IMR-90 (cell line): Measurements from ENCODE around the gene OPCML. TPM values are rescaled to one million over a fixed set of nuclear protein-coding genes. Genes with fewer than 3 reads are reported as not detected.

ENCODE experiments used
- ATAC-seq: fragments of 200-7000 bp; cut with Tn5 transposase; 2 replicates; pipeline ENCODE4 v1.9.1; 2020; ENCODE audit warnings: low read depth, mild to moderate bottlenecking, moderate library complexity
- BruUV-seq: library from RNA; stranded (reverse); fragments of 400-500 nt; replicated peaks from 2 replicates; lab custom pipeline; 2021; lab: Mats Ljungman, UMichigan
- CTCF ChIA-PET: fragments of 300-600 bp; formaldehyde crosslinking; extraction: SDS; loops from one replicate; lab custom pipeline; 2021; ENCODE audit warnings: antibody characterized with exemption; lab: Yijun Ruan, JAX
- POLR2A ChIA-PET: fragments of 300-600 bp; sonication (Branson Sonifier 250); formaldehyde crosslinking; loops from one replicate; lab custom pipeline; 2022; ENCODE audit warnings: antibody characterized with exemption; ENCODE audit not compliant: unreplicated experiment; lab: Charles Lee
- DNase-seq: peaks from one replicate; pipeline ENCODE4 v3.0.0; 2013
- H2AFZ ChIP-seq: replicated peaks from 2 replicates; pipeline ENCODE3; 2013; ENCODE audit warnings: low read length, mild to moderate bottlenecking; ENCODE audit not compliant: poor library complexity
- H2AK5ac ChIP-seq: 2 replicates; pipeline ENCODE4 v1.6.1; 2013; ENCODE audit warnings: low read depth, low read length, inconsistent platforms
- H2AK9ac ChIP-seq: replicated peaks from 2 replicates; pipeline ENCODE3; 2013; ENCODE audit warnings: mild to moderate bottlenecking, low read depth, low read length, moderate library complexity; ENCODE audit not compliant: poor library complexity
- H2BK120ac ChIP-seq: 2 replicates; pipeline ENCODE4 v1.6.1; 2013; ENCODE audit warnings: low read depth, low read length, inconsistent platforms
- H2BK15ac ChIP-seq: 3 replicates; pipeline ENCODE4 v1.6.1; 2013; ENCODE audit warnings: low read depth, low read length, inconsistent platforms
- H2BK20ac ChIP-seq: 2 replicates; pipeline ENCODE4 v1.6.1; 2013; ENCODE audit warnings: low read depth, mild to moderate bottlenecking, inconsistent platforms, low read length, moderate library complexity
- H2BK5ac ChIP-seq: 2 replicates; pipeline ENCODE4 v1.6.1; 2013; ENCODE audit warnings: mild to moderate bottlenecking, low read depth, low read length, inconsistent platforms; ENCODE audit not compliant: poor library complexity, severe bottlenecking
- H3K14ac ChIP-seq: replicated peaks from 2 replicates; pipeline ENCODE4 v1.6.1; 2013; ENCODE audit warnings: low read depth, low read length, inconsistent platforms
- H3K18ac ChIP-seq: 2 replicates; pipeline ENCODE4 v1.6.1; 2013; ENCODE audit warnings: low read depth, low read length, control low read depth
- H3K23ac ChIP-seq: 2 replicates; pipeline ENCODE4 v1.6.1; 2013; ENCODE audit warnings: low read depth, low read length, inconsistent platforms
- H3K27ac ChIP-seq: 2 replicates; pipeline ENCODE4 v1.5.1; 2013; ENCODE audit warnings: mild to moderate bottlenecking, control low read depth, low read length; ENCODE audit not compliant: insufficient read depth
- H3K27me3 ChIP-seq: 2 replicates; pipeline ENCODE4 v1.6.1; 2013; ENCODE audit warnings: low read length; ENCODE audit not compliant: control insufficient read depth, insufficient read depth
- H3K36me3 ChIP-seq: 2 replicates; pipeline ENCODE4 v1.6.1; 2013; ENCODE audit warnings: low read length, mixed read lengths; ENCODE audit not compliant: control insufficient read depth, insufficient read depth
- H3K4ac ChIP-seq: 2 replicates; pipeline ENCODE4 v1.6.1; 2013; ENCODE audit warnings: low read depth, low read length, inconsistent platforms
- H3K4me1 ChIP-seq: 2 replicates; pipeline ENCODE4 v1.6.1; 2013; ENCODE audit warnings: low read length, mixed read lengths; ENCODE audit not compliant: control insufficient read depth, insufficient read depth
- H3K4me2 ChIP-seq: 2 replicates; pipeline ENCODE4 v1.6.1; 2013; ENCODE audit warnings: low read depth, mild to moderate bottlenecking, control low read depth, low read length, moderate library complexity
- H3K4me3 ChIP-seq: 2 replicates; pipeline ENCODE4 v1.5.1; 2013; ENCODE audit warnings: low read depth, mild to moderate bottlenecking, control low read depth, low read length, moderate library complexity; ENCODE audit not compliant: insufficient read depth
- H3K56ac ChIP-seq: 2 replicates; pipeline ENCODE4 v1.6.1; 2013; ENCODE audit warnings: low read length, inconsistent platforms; ENCODE audit not compliant: insufficient read depth; ENCODE audit errors: extremely low read depth
- H3K79me1 ChIP-seq, 2 experiments: 2 replicates each; pipeline ENCODE4 v1.6.1; 2013; ENCODE audit warnings: low read length in 2 of 2, inconsistent platforms in 1 of 2, low read depth in 1 of 2
- H3K9ac ChIP-seq: 2 replicates; pipeline ENCODE4 v1.6.1; 2013; ENCODE audit warnings: low read depth, low read length, control low read depth
- H3K9me1 ChIP-seq: 2 replicates; pipeline ENCODE4 v1.6.1; 2013; ENCODE audit warnings: low read length, inconsistent platforms; ENCODE audit not compliant: insufficient read depth
- H3K9me3 ChIP-seq: 2 replicates; pipeline ENCODE4 v1.6.1; 2013; ENCODE audit warnings: low read length; ENCODE audit not compliant: control insufficient read depth, insufficient read depth
- H4K20me1 ChIP-seq: 2 replicates; pipeline ENCODE4 v1.6.1; 2013; ENCODE audit warnings: low read length, inconsistent platforms; ENCODE audit not compliant: insufficient read depth
- H4K5ac ChIP-seq: 2 replicates; pipeline ENCODE4 v1.6.1; 2013; ENCODE audit warnings: mild to moderate bottlenecking, low read depth, low read length, control low read depth
- H4K8ac ChIP-seq, 2 experiments: 2 replicates each; pipeline ENCODE4 v1.6.1; 2013; ENCODE audit warnings: low read depth in 2 of 2, low read length in 2 of 2, control low read depth in 1 of 2, inconsistent platforms in 1 of 2
- H4K91ac ChIP-seq: 2 replicates; pipeline ENCODE4 v1.6.1; 2013; ENCODE audit warnings: low read depth, low read length, inconsistent platforms; ENCODE audit not compliant: insufficient read depth
- BHLHE40 ChIP-seq: fragments of 150-350 bp; IDR thresholded peaks from 2 replicates; pipeline ENCODE4 v1.6.1; 2016; ENCODE audit warnings: mild to moderate bottlenecking, low read depth, low read length
- CEBPB ChIP-seq: IDR thresholded peaks from 2 replicates; pipeline ENCODE4 v1.6.1; 2012; ENCODE audit warnings: low read depth, low read length, improper control_type of control experiment
- CHD1 ChIP-seq: IDR thresholded peaks from 2 replicates; pipeline ENCODE4 v1.6.1; 2012; ENCODE audit warnings: low read depth, low read length, improper control_type of control experiment
- ELK1 ChIP-seq: fragments of 150-350 bp; IDR thresholded peaks from 2 replicates; pipeline ENCODE4 v1.6.1; 2016; ENCODE audit warnings: low read depth, mild to moderate bottlenecking, low read length, moderate library complexity, borderline replicate concordance
- FOS ChIP-seq: fragments of 150-350 bp; IDR thresholded peaks from 2 replicates; pipeline ENCODE4 v1.6.1; 2016; ENCODE audit warnings: low read depth, low read length
- MAZ ChIP-seq: IDR thresholded peaks from 2 replicates; pipeline ENCODE4 v1.6.1; 2012; ENCODE audit warnings: low read depth, mild to moderate bottlenecking, low read length, improper control_type of control experiment, moderate library complexity, borderline replicate concordance
- MXI1 ChIP-seq: IDR thresholded peaks from 2 replicates; pipeline ENCODE4 v1.6.1; 2012; ENCODE audit warnings: low read depth, mild to moderate bottlenecking, low read length, moderate library complexity, borderline replicate concordance
- NFE2L2 ChIP-seq: fragments of 150-350 bp; IDR thresholded peaks from 2 replicates; pipeline ENCODE4 v1.6.1; 2016; ENCODE audit warnings: low read depth, mild to moderate bottlenecking, low read length
- POLR2A ChIP-seq: IDR thresholded peaks from 2 replicates; pipeline ENCODE4 v1.6.1; 2012; ENCODE audit warnings: mild to moderate bottlenecking, low read depth, low read length
- RCOR1 ChIP-seq: IDR thresholded peaks from 2 replicates; pipeline ENCODE4 v1.6.1; 2012; ENCODE audit warnings: mild to moderate bottlenecking, low read length, improper control_type of control experiment; ENCODE audit not compliant: insufficient replicate concordance
- SMC3 ChIP-seq: fragments of 150-350 bp; IDR thresholded peaks from 2 replicates; pipeline ENCODE4 v1.6.1; 2016; ENCODE audit warnings: low read depth, mild to moderate bottlenecking, antibody characterized with exemption, low read length, moderate library complexity
- WGBS, 2 experiments: methylation state at CpG; one replicate each; pipeline versions ENCODE4 v1.1.5 to v1.1.7; 2013; ENCODE audit warnings: missing lambda C conversion rate in 2 of 2; ENCODE audit not compliant: insufficient read length in 1 of 2; ENCODE audit errors: extremely low coverage in 2 of 2; 5-methylcytosine and 5-hydroxymethylcytosine counted together
- dilution Hi-C: fragments of 300-500 bp; cut with HindIII; formaldehyde crosslinking; loops from one replicate; pipeline ENCODE4 v1.14.3; 2018; ENCODE audit warnings: low sequenced_read_pairs; ENCODE audit not compliant: unreplicated experiment
- in situ Hi-C: fragments of 300-500 bp; cut with MboI; formaldehyde crosslinking; loops from 3 replicates; pipeline ENCODE4 v1.14.3; 2019; ENCODE audit warnings: low sequenced_read_pairs, inconsistent platforms, mixed read lengths
- intact Hi-C: fragments of 100-400 bp; cut with micrococcal nuclease; formaldehyde crosslinking; loops from 2 replicates; pipeline ENCODE4 v1.10.0; 2022
- polyA plus RNA-seq, 3 experiments: library from polyadenylated mRNA; depleted of rRNA; stranded (reverse); fragments of >200 nt; gene quantifications; 2 replicates each; pipeline ENCODE4 v1.2.3, GENCODE V29; 2012; ENCODE audit warnings: low replicate concordance in 1 of 3
- total RNA-seq: library from RNA; depleted of rRNA; stranded (reverse); fragments of >200 nt; gene quantifications from 2 replicates; pipeline ENCODE4 v1.2.3, GENCODE V29; 2012
- TF ChIP-seq, protein P1 (sequence below): fragments of 150-350 bp; IDR thresholded peaks from 2 replicates; pipeline ENCODE4 v1.6.1; 2017; ENCODE audit warnings: mild to moderate bottlenecking, antibody characterized with exemption, low read length, low read depth

Gene OPCML
- total and polyA plus RNA-seq, 2 of the 4 experiments (the other 2 are of a cell fraction): under 0.01 to 2.6 TPM

- H3K4me2 ChIP-seq: no peak overlapping the region
- no peak overlapping the region for H4K91ac ChIP-seq
- no peak overlapping the region for H2BK20ac ChIP-seq
- H3K9me1 ChIP-seq: no peaks in the 10 kb centered on the region
- CTCF ChIA-PET: no interaction called here
- no peak overlapping the region for H3K14ac ChIP-seq
- no CpG with 5 or more reads among the region's 9 CpGs for WGBS, 2 experiments
- in situ Hi-C loops (no loop called here), dilution Hi-C loops (no loop called here), intact Hi-C loops (no loop called here)
- TF ChIP-seq, protein P1, sequence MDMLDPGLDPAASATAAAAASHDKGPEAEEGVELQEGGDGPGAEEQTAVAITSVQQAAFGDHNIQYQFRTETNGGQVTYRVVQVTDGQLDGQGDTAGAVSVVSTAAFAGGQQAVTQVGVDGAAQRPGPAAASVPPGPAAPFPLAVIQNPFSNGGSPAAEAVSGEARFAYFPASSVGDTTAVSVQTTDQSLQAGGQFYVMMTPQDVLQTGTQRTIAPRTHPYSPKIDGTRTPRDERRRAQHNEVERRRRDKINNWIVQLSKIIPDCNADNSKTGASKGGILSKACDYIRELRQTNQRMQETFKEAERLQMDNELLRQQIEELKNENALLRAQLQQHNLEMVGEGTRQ: no peak
- no peak for TF ChIP-seq MXI1
- no peak for TF ChIP-seq CHD1
- TF ChIP-seq CEBPB: no peak
- no peak for TF ChIP-seq RCOR1
- TF ChIP-seq MAZ: no peak
- TF ChIP-seq BHLHE40: no peak
- no peak for TF ChIP-seq POLR2A
- no peak for TF ChIP-seq ELK1
- no peak for TF ChIP-seq FOS
- TF ChIP-seq SMC3: no peak
- no peak for TF ChIP-seq NFE2L2
- H3K56ac ChIP-seq: no peak overlapping the region
- no peak overlapping the region for H2AK5ac ChIP-seq
- no TSS peak for BruUV-seq
- no peak overlapping the region for H2AK9ac ChIP-seq
- no peak overlapping the region for H4K8ac ChIP-seq
- no peaks in the 10 kb centered on the region for H3K27me3 ChIP-seq
- no peak overlapping the region for H2BK5ac ChIP-seq
- no peak overlapping the region for H2BK120ac ChIP-seq
- peaks cover 35% of the 10 kb centered on the region for H3K9me3 ChIP-seq
- no peak overlapping the region for H3K23ac ChIP-seq
- ATAC-seq (no peak), DNase-seq (no peak)
- H3K9ac ChIP-seq: no peak overlapping the region
- H3K4ac ChIP-seq: no peak overlapping the region
- no peaks in the 10 kb centered on the region for H3K36me3 ChIP-seq
- H4K5ac ChIP-seq: no peak overlapping the region
- H3K4me3 ChIP-seq: no peak overlapping the region
- H2BK15ac ChIP-seq: no peak overlapping the region
- no peaks in the 10 kb centered on the region for H3K79me1 ChIP-seq
- POLR2A ChIA-PET: no interaction called here
- no peak overlapping the region for H3K18ac ChIP-seq
- H3K27ac ChIP-seq: no peak overlapping the region
- H3K4me1 ChIP-seq: no peaks in the 10 kb centered on the region
- no peak overlapping the region for H2AFZ ChIP-seq
- no peaks in the 10 kb centered on the region for H4K20me1 ChIP-seq
These were observed 123.4 kb downstream of the OPCML start for GRCh38 chr11:133408936-133409335.
